Kidney (tissue), 14 donors: ENCODE results near the gene EFNA2. TPM values are rescaled to one million over a fixed set of nuclear protein-coding genes. Genes with fewer than 3 reads are reported as not detected.
A peak's percentile ranks its signal among the peaks of the same experiment; 100 is the strongest.

Experiments
- DNase-seq, 5 donors: peaks; one replicate each; pipeline ENCODE4 v3.0.0-alpha.2; 2013 to 2020
- FAIRE-seq: peaks from 2 replicates; lab custom pipeline; 2012; peaks lifted over from hg19 to GRCh38; lab: Jason Lieb, UNC
- H3K27ac ChIP-seq, 2 donors: one replicate each; pipeline ENCODE4 v1.7.0; 2013; ENCODE audit warnings: low read depth in 2 of 2, low read length in 2 of 2, inconsistent platforms in 1 of 2
- H3K27me3 ChIP-seq: one replicate; pipeline ENCODE4 v1.7.1; 2013; ENCODE audit warnings: low read length, inconsistent platforms; ENCODE audit not compliant: control insufficient read depth, insufficient read depth
- H3K36me3 ChIP-seq, 3 donors: one replicate each; pipeline versions ENCODE4 v1.7.0 to v1.7.1; 2013; ENCODE audit warnings: low read length in 3 of 3, control low read depth in 1 of 3, inconsistent platforms in 1 of 3; ENCODE audit not compliant: insufficient read depth in 3 of 3, control insufficient read depth in 2 of 3
- H3K4me1 ChIP-seq, 3 donors: one replicate each; pipeline versions ENCODE4 v1.7.0 to v1.7.1; 2013; ENCODE audit warnings: low read length in 3 of 3, inconsistent platforms in 1 of 3, low read depth in 1 of 3; ENCODE audit not compliant: control insufficient read depth in 2 of 3, insufficient read depth in 2 of 3
- H3K4me3 ChIP-seq, 3 donors: one replicate each; pipeline versions ENCODE4 v1.7.0 to v1.8.1; 2013; ENCODE audit warnings: low read length in 3 of 3, control low read depth in 1 of 3, inconsistent platforms in 1 of 3
- H3K9ac ChIP-seq, 3 donors: one replicate each; pipeline versions ENCODE4 v1.7.0 to v1.7.1; 2013; ENCODE audit warnings: low read length in 3 of 3, control low read depth in 1 of 3, inconsistent platforms in 1 of 3
- H3K9me3 ChIP-seq, 3 donors: one replicate each; pipeline versions ENCODE4 v1.7.0 to v1.7.1; 2013; ENCODE audit warnings: low read length in 3 of 3, control low read depth in 1 of 3, inconsistent platforms in 1 of 3; ENCODE audit not compliant: control insufficient read depth in 2 of 3, insufficient read depth in 1 of 3
- CTCF ChIP-seq: IDR thresholded peaks from 3 replicates; pipeline ENCODE4 v1.5.1; 2012; ENCODE audit warnings: mild to moderate bottlenecking, moderate library complexity, borderline replicate concordance; ENCODE audit not compliant: insufficient read depth; ENCODE audit errors: extremely low read depth
- intact Hi-C: fragments of 100-400 bp; cut with DNase I; formaldehyde crosslinking; loops from one replicate; pipeline ENCODE4 v1.11.1; 2022
- polyA plus RNA-seq: library from polyadenylated mRNA; stranded (reverse); fragments of 350-450 nt; fragmentation: Illumina TruSeq; extraction: RNeasy Lipid Tissue Mini Kit (QIAGEN cat#74804); gene quantifications from one replicate; pipeline ENCODE4 v1.2.3, GENCODE V29; 2014; ENCODE audit warnings: low read depth, low replicate concordance; ENCODE audit not compliant: insufficient read depth
- total RNA-seq: library from RNA; stranded (reverse); fragmentation: NEBNext Ultra II Directional; extraction: Animal tissue kit (Norgen Biotek cat#: 25700); gene quantifications from one replicate; pipeline ENCODE4 v1.2.1, GENCODE V29; 2021
- donor health status: control.
- donor health status: control.
- donor health status: control.
- donor health status: control.
- donor health status: control.
- donor health status: DM: yes; HTN: yes; CAD: no.
- donor health status: Normal renal cell carcinoma (clear cell type).

Gene EFNA2
- total and polyA plus RNA-seq, 2 donors from 2014 or later = not detected

GRCh38 chr19:1249298-1249989 is 36.2 kb upstream of the EFNA2 start:
- FAIRE-seq (no peak), DNase-seq (peak; percentile 97 to 99 (median 98))
- no peak for TF ChIP-seq CTCF
- intact Hi-C loops = no loop called here
- H3K4me3 ChIP-seq = peak overlapping the region; percentile 36 to 60 (median 48)
- peak overlapping the region; percentile 96 to 99 for H3K27ac ChIP-seq
- peaks cover 0 to 9% (median under 1%) of the 10 kb centered on the region in 3 donors for H3K36me3 ChIP-seq
- H3K4me1 ChIP-seq = peaks cover 0 to 30% (median 21%) of the 10 kb centered on the region in 3 donors
- H3K9ac ChIP-seq = peak overlapping the region in 1 of 3 donors; percentile 55
- H3K27me3 ChIP-seq = no peaks in the 10 kb centered on the region
- no peaks in the 10 kb centered on the region for H3K9me3 ChIP-seq

- H3K36me3 ChIP-seq = peaks cover 3 to 15% (median 4%) of the 10 kb centered on the region in 3 donors
- no peak for FAIRE-seq
- H3K27ac ChIP-seq = peak overlapping the region; percentile 92
- DNase-seq = no peak
- peak overlapping the region in 1 of 3 donors; percentile 55 for H3K9ac ChIP-seq
- peaks cover 0 to 34% (median 16%) of the 10 kb centered on the region in 3 donors for H3K4me1 ChIP-seq
- H3K4me3 ChIP-seq = peak overlapping the region; percentile 36 to 60 (median 48)
- TF ChIP-seq CTCF = no peak
- H3K9me3 ChIP-seq = no peaks in the 10 kb centered on the region
- intact Hi-C loops = no loop called here
- no peaks in the 10 kb centered on the region for H3K27me3 ChIP-seq
Measured at GRCh38 chr19:1249990-1250436, 35.7 kb upstream of the EFNA2 start.

- FAIRE-seq = no peak
- DNase-seq = peak; percentile 85 to 93 (median 93)
Measured at GRCh38 chr19:1250437-1251260, 35.0 kb upstream of the EFNA2 start.

More at GRCh38 chr19:1250437-1251260, 35.0 kb upstream of the EFNA2 start:
- Histone ChIP-seq H3K27me3 (no peaks in the 10 kb centered on the region), H3K4me3 (peak overlapping the region; percentile 61 to 73 (median 69)), H3K4me1 (peaks cover 0 to 38% (median 16%) of the 10 kb centered on the region in 3 donors), H3K9ac (peak overlapping the region in 2 of 3 donors; percentile 32 to 88), H3K27ac (peak overlapping the region; percentile 97), H3K36me3 (peaks cover 3 to 21% (median 10%) of the 10 kb centered on the region in 3 donors), H3K9me3 (no peaks in the 10 kb centered on the region)
- no peak for TF ChIP-seq CTCF
- intact Hi-C loops = no loop called here
